Nephron (organoid): ENCODE data around the gene GLI3.

Experiments
- H3K27ac Mint-ChIP-seq, 3 experiments: 2 replicates each; pipeline ENCODE4 v1.8.0; 2020; ENCODE audit warnings: mixed read lengths in 3 of 3, mild to moderate bottlenecking in 2 of 3, moderate library complexity in 1 of 3
- H3K27me3 Mint-ChIP-seq: 2 replicates; pipeline ENCODE4 v1.8.0; 2021; ENCODE audit warnings: low read depth, mild to moderate bottlenecking, moderate library complexity, mixed read lengths
- H3K36me3 Mint-ChIP-seq: 2 replicates; pipeline ENCODE4 v1.8.0; 2020; ENCODE audit warnings: low read depth, mixed read lengths
- H3K4me1 Mint-ChIP-seq: 2 replicates; pipeline ENCODE4 v1.8.0; 2020; ENCODE audit warnings: mixed read lengths
- H3K4me3 Mint-ChIP-seq, 3 experiments: 2 replicates each; pipeline ENCODE4 v1.8.0; 2020; ENCODE audit warnings: mild to moderate bottlenecking in 3 of 3, mixed read lengths in 3 of 3, moderate library complexity in 2 of 3
- H3K9me3 Mint-ChIP-seq: 2 replicates; pipeline ENCODE4 v1.8.0; 2020; ENCODE audit warnings: mixed read lengths
- CTCF ChIP-seq, 3 experiments: fragments of 200-600 bp; sonication (generic); IDR thresholded peaks; one replicate each; pipeline ENCODE4 v1.5.0; 2021; ENCODE audit warnings: antibody characterized with exemption in 3 of 3; ENCODE audit not compliant: unreplicated experiment in 3 of 3

Gene GLI3

DNA sequence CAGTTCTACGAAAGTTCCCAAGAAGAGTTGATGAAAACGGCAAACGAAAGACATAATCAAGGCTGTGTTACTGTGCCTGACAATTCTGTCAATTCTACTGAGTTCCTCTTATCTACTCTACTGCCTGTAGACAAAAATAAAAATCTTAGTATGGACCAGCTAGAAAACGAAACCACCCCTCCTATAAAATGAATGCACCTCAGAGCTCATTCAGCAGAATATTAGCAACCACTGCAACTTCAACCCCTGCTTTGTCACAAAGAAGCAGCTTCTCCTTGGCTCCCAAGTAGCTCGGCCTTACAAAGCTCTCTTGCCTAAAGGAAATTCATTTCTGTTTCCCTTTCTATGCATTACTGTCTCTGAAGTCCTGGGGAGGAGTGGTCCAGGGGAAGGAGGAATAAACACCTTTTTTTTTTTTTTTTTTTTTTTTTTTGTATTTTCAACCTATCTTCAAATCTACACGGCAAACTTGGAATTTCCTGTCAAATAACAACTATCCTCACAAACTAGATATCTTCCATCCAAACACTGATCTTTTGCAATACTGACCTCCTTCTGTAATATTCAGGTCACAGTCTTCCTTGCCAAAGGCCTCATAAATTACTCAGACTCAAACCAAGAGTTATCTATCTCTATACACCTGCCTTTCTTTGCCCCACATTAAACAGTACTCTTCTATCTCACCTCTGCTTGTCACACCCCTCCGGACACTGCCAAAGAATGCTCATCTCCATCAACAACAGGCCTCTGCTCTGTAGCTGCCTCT, 74.3 kb downstream of the GLI3 start:
- H3K4me1 Mint-ChIP-seq: peaks cover 65% of the 10 kb centered on the region
- no peak for TF ChIP-seq CTCF (IDR thresholded peaks at IDR 0.05; ENCODE audit: unreplicated experiment in 3 of 3)
- no peaks in the 10 kb centered on the region for H3K9me3 Mint-ChIP-seq
- H3K36me3 Mint-ChIP-seq: peaks cover 13% of the 10 kb centered on the region
- H3K27ac Mint-ChIP-seq: peak overlapping the region in 1 of 3 experiments; percentile 5
- H3K4me3 Mint-ChIP-seq: no peak overlapping the region
- peaks cover 3% of the 10 kb centered on the region for H3K27me3 Mint-ChIP-seq

DNA sequence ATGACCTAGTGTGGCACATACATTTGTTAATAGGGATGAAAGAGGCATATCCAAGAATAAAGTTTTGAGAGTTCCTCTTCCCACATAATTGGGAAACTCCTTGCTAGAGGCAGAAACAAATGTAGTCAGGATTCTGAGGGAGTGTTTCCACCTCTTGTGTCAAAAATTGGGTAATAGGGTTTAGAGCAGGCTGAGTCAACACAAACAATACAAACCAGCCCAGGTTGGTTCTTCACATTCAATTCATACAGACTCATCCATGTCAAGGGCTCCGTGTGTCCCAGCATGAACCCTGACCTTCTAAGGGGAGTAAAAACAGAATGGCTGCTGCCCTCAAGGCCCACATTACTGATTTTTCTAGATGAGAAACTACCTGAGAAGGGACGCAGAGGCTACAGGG, 75.3 kb downstream of the GLI3 start:
- peaks cover 3% of the 10 kb centered on the region for H3K27me3 Mint-ChIP-seq
- H3K4me1 Mint-ChIP-seq: peaks cover 60% of the 10 kb centered on the region
- H3K9me3 Mint-ChIP-seq: no peaks in the 10 kb centered on the region
- no peak for TF ChIP-seq CTCF (IDR thresholded peaks at IDR 0.05; ENCODE audit: unreplicated experiment in 3 of 3)
- peak overlapping the region; percentile 2 to 41 (median 5) for H3K27ac Mint-ChIP-seq
- H3K36me3 Mint-ChIP-seq: peaks cover 13% of the 10 kb centered on the region
- H3K4me3 Mint-ChIP-seq: no peak overlapping the region

GRCh38 chr7:42161110-42161509, 75.9 kb downstream of the GLI3 start:
- H3K9me3 Mint-ChIP-seq: no peaks in the 10 kb centered on the region
- H3K36me3 Mint-ChIP-seq: peaks cover 10% of the 10 kb centered on the region
- H3K4me1 Mint-ChIP-seq: peaks cover 63% of the 10 kb centered on the region
- H3K27me3 Mint-ChIP-seq: peaks cover 3% of the 10 kb centered on the region
- no peak overlapping the region for H3K4me3 Mint-ChIP-seq
- TF ChIP-seq CTCF (IDR thresholded peaks at IDR 0.05; ENCODE audit: unreplicated experiment in 3 of 3): no peak
- peak overlapping the region; percentile 2 to 41 (median 5) for H3K27ac Mint-ChIP-seq

DNA sequence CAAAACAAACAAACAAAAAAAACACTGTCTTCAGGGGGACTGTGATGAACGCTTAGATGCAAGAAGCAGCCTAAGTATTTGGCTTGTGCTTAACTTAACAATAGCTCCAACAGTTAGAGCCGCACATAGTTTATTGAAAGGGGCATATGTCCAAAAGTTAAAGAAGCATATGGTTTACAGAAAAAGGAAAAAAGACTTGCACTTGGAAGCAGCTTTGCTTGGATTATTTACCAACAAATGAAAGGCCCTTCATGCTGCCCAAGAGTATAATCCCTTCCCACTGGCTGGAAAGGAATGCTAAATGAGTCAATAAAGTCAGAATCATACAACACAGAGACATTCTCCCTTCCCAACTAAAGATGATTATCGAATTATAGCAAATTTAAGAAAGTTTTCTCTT, 77.9 kb downstream of the GLI3 start:
- TF ChIP-seq CTCF (IDR thresholded peaks at IDR 0.05; ENCODE audit: unreplicated experiment in 3 of 3): no peak
- Mint-ChIP-seq H3K27ac (peak overlapping the region; percentile 63 to 81 (median 78)), H3K4me3 (no peak overlapping the region), H3K4me1 (peaks cover 62% of the 10 kb centered on the region), H3K27me3 (peaks cover 3% of the 10 kb centered on the region), H3K36me3 (peaks cover 3% of the 10 kb centered on the region), H3K9me3 (no peaks in the 10 kb centered on the region)

DNA sequence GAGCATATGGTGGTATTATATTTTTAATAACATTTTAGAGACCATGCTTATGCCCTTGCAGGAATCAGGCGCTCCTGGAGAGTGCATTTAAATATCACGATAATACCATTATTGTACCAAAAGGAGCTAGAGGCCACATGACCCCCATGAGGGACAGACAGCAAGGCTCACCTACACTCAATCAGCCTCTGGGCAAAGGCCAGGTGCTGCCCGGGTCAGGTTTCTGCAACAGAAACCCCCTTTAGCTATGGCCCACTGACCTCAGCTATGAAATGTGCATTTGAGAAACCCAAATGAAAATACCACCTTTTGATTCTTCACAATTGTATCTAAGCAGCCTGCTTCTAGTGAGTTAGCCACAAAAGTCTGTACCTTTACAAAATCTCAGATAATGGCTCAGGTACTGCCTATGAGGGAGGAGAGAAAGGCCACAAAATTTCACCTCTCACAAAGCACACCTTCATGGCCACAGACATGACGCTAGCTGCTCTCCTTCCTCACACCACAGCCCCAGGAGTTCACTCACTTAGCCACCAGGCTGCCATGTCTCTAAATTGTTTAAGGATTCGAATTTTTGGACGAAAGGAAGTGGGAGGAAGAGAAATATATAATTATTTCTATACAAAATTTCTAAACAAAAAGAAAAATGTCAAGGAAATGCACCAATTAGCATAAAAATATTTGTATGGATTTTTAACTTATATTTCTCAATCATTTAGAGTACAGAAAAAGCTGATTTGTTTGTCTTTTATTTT, 79.9 kb downstream of the GLI3 start:
- Mint-ChIP-seq H3K36me3 (no peaks in the 10 kb centered on the region), H3K4me3 (no peak overlapping the region), H3K4me1 (peaks cover 51% of the 10 kb centered on the region), H3K9me3 (no peaks in the 10 kb centered on the region), H3K27me3 (peaks cover 3% of the 10 kb centered on the region), H3K27ac (peak overlapping the region in 1 of 3 experiments; percentile 71)
- TF ChIP-seq CTCF (IDR thresholded peaks at IDR 0.05; ENCODE audit: unreplicated experiment in 3 of 3): no peak
